Panc1 (cell line): ENCODE measurements around the gene CXCR5.
A peak's percentile ranks its signal among the peaks of the same experiment; 100 is the strongest.

Experiments
- CTCF ChIP-seq: fragments of 450-650 bp; IDR thresholded peaks from 2 replicates; pipeline ENCODE4 v1.5.1; 2017; ENCODE audit warnings: mild to moderate bottlenecking
- POLR2AphosphoS5 ChIP-seq: IDR thresholded peaks from 2 replicates; pipeline ENCODE4 v1.6.1; 2012; ENCODE audit warnings: mild to moderate bottlenecking, low read depth, low read length, moderate library complexity
- TF ChIP-seq, protein P1 (sequence below), 2 experiments: IDR thresholded peaks; 2 replicates each; pipeline ENCODE4 v1.6.1; 2011 to 2012; ENCODE audit warnings: low read depth in 2 of 2, control low read depth in 1 of 2, low read length in 1 of 2, mild to moderate bottlenecking in 1 of 2, moderate library complexity in 1 of 2; ENCODE audit not compliant: insufficient read depth in 1 of 2

DNA sequence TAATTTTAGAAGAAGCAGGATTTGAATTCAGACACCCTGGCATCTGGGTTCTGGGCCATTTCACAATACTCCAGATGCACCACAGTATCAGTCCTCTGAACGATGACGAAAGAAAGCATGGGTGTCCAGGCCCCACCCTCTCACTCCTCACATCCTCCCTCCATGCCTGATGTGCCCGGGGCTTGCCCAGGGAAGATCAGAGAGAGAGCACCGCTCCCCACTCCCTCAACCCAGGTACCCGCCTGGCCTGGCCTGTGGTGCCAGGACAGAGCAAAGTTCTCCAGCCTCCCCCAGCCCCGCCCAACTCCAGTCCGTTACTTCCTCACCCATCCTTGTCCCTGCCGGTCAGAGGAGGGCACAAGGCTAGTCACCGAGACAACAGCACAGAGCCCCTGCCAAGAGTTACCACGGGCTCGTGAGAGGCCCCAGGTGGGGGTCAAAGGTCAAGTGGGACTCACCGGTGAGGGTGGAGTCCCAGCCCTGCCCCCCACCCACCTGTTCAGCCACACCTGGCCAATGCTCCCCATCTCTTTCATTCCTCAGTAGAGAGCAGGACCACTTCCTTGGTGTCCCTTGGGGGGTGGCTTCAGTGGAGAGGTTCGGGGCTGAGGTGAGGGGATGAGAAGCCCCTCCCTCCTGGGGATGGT, 33.9 kb downstream of the CXCR5 start:
- TF ChIP-seq, protein P1, sequence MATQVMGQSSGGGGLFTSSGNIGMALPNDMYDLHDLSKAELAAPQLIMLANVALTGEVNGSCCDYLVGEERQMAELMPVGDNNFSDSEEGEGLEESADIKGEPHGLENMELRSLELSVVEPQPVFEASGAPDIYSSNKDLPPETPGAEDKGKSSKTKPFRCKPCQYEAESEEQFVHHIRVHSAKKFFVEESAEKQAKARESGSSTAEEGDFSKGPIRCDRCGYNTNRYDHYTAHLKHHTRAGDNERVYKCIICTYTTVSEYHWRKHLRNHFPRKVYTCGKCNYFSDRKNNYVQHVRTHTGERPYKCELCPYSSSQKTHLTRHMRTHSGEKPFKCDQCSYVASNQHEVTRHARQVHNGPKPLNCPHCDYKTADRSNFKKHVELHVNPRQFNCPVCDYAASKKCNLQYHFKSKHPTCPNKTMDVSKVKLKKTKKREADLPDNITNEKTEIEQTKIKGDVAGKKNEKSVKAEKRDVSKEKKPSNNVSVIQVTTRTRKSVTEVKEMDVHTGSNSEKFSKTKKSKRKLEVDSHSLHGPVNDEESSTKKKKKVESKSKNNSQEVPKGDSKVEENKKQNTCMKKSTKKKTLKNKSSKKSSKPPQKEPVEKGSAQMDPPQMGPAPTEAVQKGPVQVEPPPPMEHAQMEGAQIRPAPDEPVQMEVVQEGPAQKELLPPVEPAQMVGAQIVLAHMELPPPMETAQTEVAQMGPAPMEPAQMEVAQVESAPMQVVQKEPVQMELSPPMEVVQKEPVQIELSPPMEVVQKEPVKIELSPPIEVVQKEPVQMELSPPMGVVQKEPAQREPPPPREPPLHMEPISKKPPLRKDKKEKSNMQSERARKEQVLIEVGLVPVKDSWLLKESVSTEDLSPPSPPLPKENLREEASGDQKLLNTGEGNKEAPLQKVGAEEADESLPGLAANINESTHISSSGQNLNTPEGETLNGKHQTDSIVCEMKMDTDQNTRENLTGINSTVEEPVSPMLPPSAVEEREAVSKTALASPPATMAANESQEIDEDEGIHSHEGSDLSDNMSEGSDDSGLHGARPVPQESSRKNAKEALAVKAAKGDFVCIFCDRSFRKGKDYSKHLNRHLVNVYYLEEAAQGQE (IDR thresholded peaks at IDR 0.05; ENCODE audit: insufficient read depth in 1 of 2, low read depth in 2 of 2, low read length in 1 of 2): no peak
- no peak for TF ChIP-seq CTCF
- peak; percentile 20 for TF ChIP-seq POLR2AphosphoS5
